Body of pancreas (tissue), 4 donors: ENCODE results near the gene DNM3. TPM values are rescaled to one million over a fixed set of nuclear protein-coding genes. Genes with fewer than 3 reads are reported as not detected.

Source experiments
- ATAC-seq: fragments of 150-250 bp; one replicate; pipeline ENCODE4 v1.9.1; 2016
- DNase-seq, 4 donors: peaks; one replicate each; pipeline ENCODE4 v3.0.0-alpha.2; 2019
- H3K27ac ChIP-seq, 4 donors: fragments of 200-600 bp; sonication (generic); 1 replicate in 3 of 4; 2 replicates in 1 of 4; pipeline versions ENCODE4 v1.5.1 to v1.6.1; 2016 to 2019; ENCODE audit warnings: mild to moderate bottlenecking in 1 of 4, mixed read lengths in 1 of 4, moderate library complexity in 1 of 4
- H3K27me3 ChIP-seq, 2 donors: fragments of 200-600 bp; sonication (generic); one replicate each; pipeline ENCODE4 v1.6.0; 2016; ENCODE audit warnings: mild to moderate bottlenecking in 1 of 2
- H3K36me3 ChIP-seq, 2 donors: fragments of 200-600 bp; sonication (generic); replicated peaks in 1 of 2; 2 replicates each; pipeline ENCODE4 v1.5.1; 2016; ENCODE audit warnings: low read depth in 2 of 2; ENCODE audit not compliant: insufficient read depth in 1 of 2
- H3K4me1 ChIP-seq: fragments of 200-600 bp; sonication (generic); one replicate; pipeline ENCODE4 v1.6.0; 2016
- H3K4me3 ChIP-seq, 2 donors: fragments of 200-600 bp; sonication (generic); 1 replicate in 1 of 2; 2 replicates in 1 of 2; pipeline ENCODE4 v1.5.1; 2016 to 2019
- H3K9me3 ChIP-seq, 3 donors: fragments of 200-600 bp; sonication (generic); 1 replicate in 2 of 3; 2 replicates in 1 of 3; pipeline ENCODE4 v1.5.1; 2016
- CTCF ChIP-seq, 7 experiments: fragments of 450-650 bp in 4 of 7; fragments of 200-600 bp in 3 of 7; sonication (generic) in 3 of 7; IDR thresholded peaks; one replicate each; pipeline ENCODE4 v1.5.1; 2016 to 2019; ENCODE audit warnings: antibody characterized with exemption in 7 of 7
- POLR2A ChIP-seq, 3 donors: fragments of 450-650 bp; IDR thresholded peaks; one replicate each; pipeline ENCODE4 v1.6.1; 2016; ENCODE audit warnings: antibody characterized with exemption in 3 of 3, mild to moderate bottlenecking in 2 of 3
- WGBS, 2 donors: methylation state at CpG; one replicate each; pipeline ENCODE4 v1.1.5; 2017; 5-methylcytosine and 5-hydroxymethylcytosine counted together
- intact Hi-C: fragments of 100-400 bp; cut with DNase I; formaldehyde crosslinking; loops from one replicate; pipeline ENCODE4 v1.15.1; 2023
- total RNA-seq, 2 donors: library from RNA; depleted of rRNA; stranded (reverse); fragments of >200 nt; gene quantifications; one replicate each; pipeline ENCODE4 v1.1.0, GENCODE V29; 2016

DNM3 gene
- total RNA-seq, 2 donors from 2014 or later, result 2.9 to 4.0 TPM

DNA sequence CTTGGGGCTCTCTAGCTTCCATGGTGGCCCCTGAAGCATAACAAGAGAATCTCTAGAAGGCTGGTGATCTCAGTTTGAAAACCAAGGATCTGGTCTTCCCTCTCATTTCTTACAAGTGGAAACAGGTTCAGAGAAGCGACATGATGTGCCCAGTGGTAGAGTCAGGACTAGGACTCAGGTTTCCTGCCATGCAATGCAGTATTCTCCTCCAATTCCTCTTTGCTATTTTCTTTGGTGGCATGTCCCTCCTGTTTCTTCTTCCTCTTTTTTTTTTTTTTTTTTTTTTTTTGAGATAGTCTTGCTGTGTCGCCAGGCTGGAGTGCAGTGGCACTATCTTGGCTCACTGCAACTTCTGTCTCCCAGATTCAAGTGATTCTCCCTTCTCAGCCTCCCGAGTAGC, 383.6 kb downstream of the DNM3 start:
- TF ChIP-seq CTCF (IDR thresholded peaks at IDR 0.05) (no peak), POLR2A (IDR thresholded peaks at IDR 0.05) (no peak)
- Histone ChIP-seq H3K4me1 (no peaks in the 10 kb centered on the region), H3K4me3 (no peak overlapping the region), H3K27ac (no peak overlapping the region), H3K36me3 (no peaks in the 10 kb centered on the region), H3K9me3 (no peaks in the 10 kb centered on the region), H3K27me3 (no peaks in the 10 kb centered on the region)
- DNase-seq, result no peak
- ATAC-seq, result no peak
- 87 to 93% methylated on average over 3 of the region's 3 CpGs for WGBS, 2 donors
- intact Hi-C loops, result no loop called here

- intact Hi-C loops, result no loop called here
- WGBS, 2 donors, result 70 to 80% methylated on average over 1 of the region's 1 CpG
- no peak for TF ChIP-seq POLR2A (IDR thresholded peaks at IDR 0.05)
- TF ChIP-seq CTCF (IDR thresholded peaks at IDR 0.05), result no peak
- no peaks in the 10 kb centered on the region for H3K4me1 ChIP-seq
- no peak overlapping the region for H3K4me3 ChIP-seq
- H3K27me3 ChIP-seq, result no peaks in the 10 kb centered on the region
- H3K36me3 ChIP-seq, result no peaks in the 10 kb centered on the region
- H3K27ac ChIP-seq, result no peak overlapping the region
- ATAC-seq (no peak), DNase-seq (no peak)
- no peaks in the 10 kb centered on the region for H3K9me3 ChIP-seq
Observed at GRCh38 chr1:172229942-172230341, 388.6 kb downstream of the DNM3 start.

- H3K9me3 ChIP-seq, result no peaks in the 10 kb centered on the region
- DNase-seq (no peak), ATAC-seq (no peak)
- TF ChIP-seq CTCF (IDR thresholded peaks at IDR 0.05) (no peak), POLR2A (IDR thresholded peaks at IDR 0.05) (no peak)
- H3K27ac ChIP-seq, result no peak overlapping the region
- intact Hi-C loops, result no loop called here
- H3K36me3 ChIP-seq, result no peaks in the 10 kb centered on the region
- H3K4me1 ChIP-seq, result no peaks in the 10 kb centered on the region
- 95% methylated on average over 2 of the region's 2 CpGs for WGBS, 2 donors
- no peak overlapping the region for H3K4me3 ChIP-seq
- H3K27me3 ChIP-seq, result no peaks in the 10 kb centered on the region
Observed at GRCh38 chr1:172230526-172230925, 389.2 kb downstream of the DNM3 start.

DNA sequence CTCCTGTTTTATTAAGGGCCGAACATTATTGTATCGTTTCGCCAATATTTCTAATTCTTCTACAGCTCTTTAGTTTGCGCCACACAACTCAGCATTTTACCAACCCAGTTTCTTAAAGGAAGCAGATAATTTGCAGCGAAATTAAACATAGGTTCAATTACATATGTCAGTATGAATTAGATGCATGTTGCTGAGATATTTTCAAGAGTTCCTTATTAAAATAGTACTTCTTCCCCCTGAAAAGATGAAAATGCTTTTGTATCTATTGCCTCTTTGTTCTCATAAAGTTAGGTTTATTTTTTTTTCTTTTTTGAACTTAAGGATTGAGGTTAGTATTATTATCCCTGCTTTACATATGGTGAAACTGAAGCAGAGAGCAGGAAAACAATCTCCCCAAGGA, 395.7 kb downstream of the DNM3 start:
- ATAC-seq (no peak), DNase-seq (no peak)
- no peaks in the 10 kb centered on the region for H3K36me3 ChIP-seq
- no peak overlapping the region for H3K27ac ChIP-seq
- H3K4me3 ChIP-seq, result no peak overlapping the region
- no peaks in the 10 kb centered on the region for H3K4me1 ChIP-seq
- 94 to 96% methylated on average over 5 of the region's 5 CpGs for WGBS, 2 donors
- TF ChIP-seq POLR2A (IDR thresholded peaks at IDR 0.05), result no peak
- no peaks in the 10 kb centered on the region for H3K9me3 ChIP-seq
- intact Hi-C loops, result no loop called here
- H3K27me3 ChIP-seq, result no peaks in the 10 kb centered on the region

DNA sequence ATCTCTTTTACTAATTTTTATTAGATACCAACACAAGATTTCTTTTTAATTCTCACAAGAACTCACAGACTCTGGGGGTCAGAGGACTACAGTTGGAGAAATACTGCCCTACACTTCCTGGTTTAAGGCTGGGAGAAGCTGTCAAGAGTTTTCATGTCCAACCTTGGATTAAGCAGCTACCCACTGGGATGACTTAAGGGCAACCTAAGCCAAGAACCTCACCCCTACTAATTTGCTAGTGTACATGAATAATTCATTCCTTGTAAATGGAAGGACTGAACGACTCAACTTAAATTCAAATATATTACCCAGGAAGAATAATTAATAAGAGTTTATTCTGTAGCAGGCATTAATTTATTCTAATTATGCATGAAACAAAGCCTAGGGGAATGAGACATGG, 396.9 kb downstream of the DNM3 start:
- Histone ChIP-seq H3K27me3 (no peaks in the 10 kb centered on the region), H3K9me3 (no peaks in the 10 kb centered on the region), H3K4me3 (no peak overlapping the region), H3K27ac (no peak overlapping the region), H3K4me1 (no peaks in the 10 kb centered on the region), H3K36me3 (no peaks in the 10 kb centered on the region)
- ATAC-seq, result no peak
- intact Hi-C loops, result no loop called here
- WGBS, 2 donors, result 100% methylated on average over 1 of the region's 1 CpG
- TF ChIP-seq POLR2A (IDR thresholded peaks at IDR 0.05), result no peak
- TF ChIP-seq CTCF (IDR thresholded peaks at IDR 0.05), result no peak
- DNase-seq, result no peak
